NCI-H2196 treated with DMSO at 0.1 percent for 48 hours (cell line): ENCODE measurements around the gene ZRANB1.

Experiments used
- DNase-seq: peaks from one replicate; lab custom pipeline; 2025; ENCODE audit not compliant: unreplicated experiment; lab: John Stamatoyannopoulos, UW

The ZRANB1 gene

DNA sequence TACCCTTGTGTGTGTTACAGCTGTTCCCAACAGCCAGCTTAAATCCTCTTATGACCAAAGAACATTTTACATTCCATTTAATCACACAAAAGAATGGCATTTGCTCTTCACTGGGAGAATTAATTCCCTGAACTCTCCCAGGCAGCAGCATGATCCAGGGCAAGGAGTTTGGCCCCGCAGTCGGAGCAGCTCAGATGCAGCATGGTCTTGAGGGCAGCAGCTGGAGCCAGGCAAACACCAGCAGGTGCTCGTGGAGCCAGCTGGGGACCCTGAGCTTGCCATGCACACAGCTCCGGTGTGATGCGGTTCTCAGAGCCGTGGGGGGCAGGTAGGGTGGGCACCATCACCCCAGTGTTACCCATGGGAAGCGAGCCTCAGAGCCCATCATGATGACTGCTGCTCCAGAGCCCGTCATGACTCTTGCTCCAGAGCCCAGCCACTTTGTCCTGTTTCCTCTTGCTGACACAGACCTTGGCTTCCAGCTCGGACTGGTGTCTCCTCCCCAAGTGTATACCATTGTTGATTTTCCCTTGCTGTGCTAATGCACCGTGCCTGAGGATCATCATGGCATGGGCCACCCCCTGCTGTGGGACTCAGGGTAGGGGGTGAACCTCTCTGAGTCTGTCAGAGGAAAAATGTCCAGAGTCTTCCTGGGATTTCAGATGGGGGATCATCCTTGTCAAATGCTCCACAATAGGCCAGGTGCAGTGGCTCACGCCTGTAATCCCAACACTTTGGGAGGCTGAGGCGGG lies 75.8 kb downstream of the ZRANB1 start:
- DNase-seq: no peak

DNA sequence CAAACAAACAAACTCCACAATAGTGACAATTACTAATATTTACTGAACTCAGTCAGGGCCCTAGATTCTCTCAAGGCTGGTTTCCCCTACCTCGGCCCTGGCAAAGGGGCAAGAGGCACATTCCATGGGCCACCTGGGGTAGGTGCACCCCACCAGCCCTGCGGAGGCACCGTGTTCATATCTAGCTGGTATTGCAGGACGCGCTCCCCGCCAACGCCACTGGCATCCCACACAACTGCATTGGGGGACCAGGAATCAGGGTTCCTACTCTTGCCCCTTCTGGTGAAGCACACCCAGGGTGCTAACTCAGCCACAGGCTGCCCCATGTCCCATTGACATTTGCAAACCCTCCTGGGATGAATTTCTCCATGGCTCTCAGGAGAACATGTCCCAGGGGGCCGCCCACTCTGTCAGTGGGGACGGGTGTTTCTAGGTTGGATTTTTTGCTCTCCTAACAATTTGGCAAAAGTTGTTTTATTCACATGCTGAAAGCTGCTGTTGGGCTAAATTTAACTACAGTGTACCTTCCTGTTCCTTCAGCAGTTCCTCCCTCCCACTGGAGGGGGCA lies 76.7 kb downstream of the ZRANB1 start:
- no peak for DNase-seq

DNA sequence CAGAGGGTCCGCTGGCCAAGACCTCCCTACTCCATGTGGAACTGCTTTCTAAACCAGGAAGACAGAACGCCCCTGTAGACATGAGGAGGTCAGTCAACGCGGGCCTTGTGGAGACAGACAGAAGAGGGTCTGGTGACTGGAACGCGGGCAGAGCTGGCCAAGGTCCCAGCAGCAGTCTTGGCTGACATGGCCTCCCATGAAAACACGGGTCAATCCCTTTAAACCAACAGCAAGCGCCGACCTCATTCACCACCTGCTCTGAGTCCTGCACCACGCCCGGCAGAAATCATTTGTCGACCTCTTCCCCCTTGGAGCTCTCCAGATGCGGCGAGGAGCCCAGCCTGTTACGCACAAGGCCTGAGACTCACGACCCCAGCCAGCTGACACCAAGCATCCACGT lies 78.5 kb downstream of the ZRANB1 start:
- no peak for DNase-seq

DNA sequence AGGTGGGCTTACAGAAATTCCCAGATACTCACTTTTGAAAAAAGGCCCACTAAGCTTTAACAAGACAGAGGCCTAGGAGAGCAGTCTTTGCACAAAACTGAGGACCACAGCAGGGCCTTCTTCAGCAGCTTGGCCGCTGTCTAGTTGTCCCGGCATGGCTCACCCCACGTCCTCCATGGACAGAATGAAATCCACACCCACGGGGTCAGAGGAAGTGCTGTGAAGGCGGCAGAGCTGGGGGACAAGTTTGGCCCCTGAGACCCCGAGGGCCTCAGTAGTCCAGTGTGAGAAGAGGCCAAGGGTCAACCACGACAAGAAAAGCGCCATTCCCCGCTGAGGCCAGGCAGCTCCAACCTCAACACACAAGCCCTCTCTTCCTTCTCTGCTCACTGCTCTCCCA lies 78.9 kb downstream of the ZRANB1 start:
- no peak for DNase-seq

- DNase-seq: no peak
Observed at GRCh38 chr10:125021686-125022344, 79.9 kb downstream of the ZRANB1 start.

DNA sequence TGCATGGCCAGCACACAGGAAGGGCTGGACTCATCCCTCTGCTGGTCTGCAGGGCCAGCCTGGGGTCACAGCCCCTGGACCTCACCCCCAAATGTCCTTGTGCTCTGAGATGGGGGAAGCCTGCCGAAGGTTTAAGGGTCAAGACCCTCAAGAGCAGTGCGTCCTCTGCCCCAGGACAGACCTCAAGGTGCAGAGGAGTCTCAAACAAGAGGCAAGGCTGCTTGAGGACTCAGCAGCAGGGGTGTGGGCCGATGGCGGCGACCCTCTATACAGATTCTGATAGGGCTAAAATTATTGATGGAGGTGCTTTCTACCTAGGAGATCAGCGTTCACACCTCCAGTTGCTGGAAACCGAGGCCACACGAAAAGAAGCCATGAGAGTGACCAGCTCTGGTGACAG lies 80.7 kb downstream of the ZRANB1 start:
- no peak for DNase-seq

DNA sequence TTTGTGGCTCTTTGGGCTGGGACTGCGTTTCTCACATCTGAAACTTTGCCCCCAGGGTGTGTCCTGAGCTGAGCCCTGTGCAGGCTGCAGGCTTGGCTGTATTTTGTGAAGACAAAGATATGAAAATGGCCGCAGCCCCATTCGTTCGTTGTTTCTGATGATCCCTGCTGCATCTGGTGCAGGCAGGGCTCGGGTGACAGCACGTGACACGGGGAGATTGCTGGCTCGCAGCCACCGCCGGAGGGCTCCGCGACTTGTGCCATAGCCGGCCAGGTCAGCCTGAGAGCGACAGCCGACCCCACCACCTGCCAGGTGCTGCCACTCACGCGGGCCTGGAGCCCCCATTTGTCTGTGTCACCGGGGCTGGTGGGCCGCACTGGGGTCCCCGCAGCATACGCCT lies 81.3 kb downstream of the ZRANB1 start:
- peak; percentile 31 for DNase-seq

GRCh38 chr10:125023862-125024496 lies 82.1 kb downstream of the ZRANB1 start:
- DNase-seq: no peak

GRCh38 chr10:125024497-125025234 lies 82.7 kb downstream of the ZRANB1 start:
- no peak for DNase-seq

DNA sequence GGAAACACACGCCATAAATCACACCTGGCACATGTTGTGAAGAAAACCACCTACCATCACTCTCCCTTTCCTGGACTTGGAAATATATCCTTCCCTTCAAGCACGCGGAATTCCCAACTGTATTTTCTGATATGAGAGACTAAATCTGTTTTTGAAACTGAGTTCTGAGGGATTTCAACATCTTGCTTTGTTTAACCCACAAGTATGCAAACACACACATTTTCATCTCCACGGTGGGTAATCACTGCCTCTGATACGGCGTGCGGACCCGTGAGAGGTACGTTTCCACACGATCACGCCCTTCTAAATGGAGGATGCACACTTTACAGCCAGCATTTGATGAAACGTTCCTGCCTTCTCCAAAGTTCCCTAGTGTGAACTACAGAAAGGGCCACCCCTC lies 83.4 kb downstream of the ZRANB1 start:
- DNase-seq: no peak

GRCh38 chr10:125026036-125026931 lies 84.4 kb downstream of the ZRANB1 start:
- no peak for DNase-seq

- DNase-seq: no peak
Observed at GRCh38 chr10:125026974-125027735, 85.2 kb downstream of the ZRANB1 start.

DNA sequence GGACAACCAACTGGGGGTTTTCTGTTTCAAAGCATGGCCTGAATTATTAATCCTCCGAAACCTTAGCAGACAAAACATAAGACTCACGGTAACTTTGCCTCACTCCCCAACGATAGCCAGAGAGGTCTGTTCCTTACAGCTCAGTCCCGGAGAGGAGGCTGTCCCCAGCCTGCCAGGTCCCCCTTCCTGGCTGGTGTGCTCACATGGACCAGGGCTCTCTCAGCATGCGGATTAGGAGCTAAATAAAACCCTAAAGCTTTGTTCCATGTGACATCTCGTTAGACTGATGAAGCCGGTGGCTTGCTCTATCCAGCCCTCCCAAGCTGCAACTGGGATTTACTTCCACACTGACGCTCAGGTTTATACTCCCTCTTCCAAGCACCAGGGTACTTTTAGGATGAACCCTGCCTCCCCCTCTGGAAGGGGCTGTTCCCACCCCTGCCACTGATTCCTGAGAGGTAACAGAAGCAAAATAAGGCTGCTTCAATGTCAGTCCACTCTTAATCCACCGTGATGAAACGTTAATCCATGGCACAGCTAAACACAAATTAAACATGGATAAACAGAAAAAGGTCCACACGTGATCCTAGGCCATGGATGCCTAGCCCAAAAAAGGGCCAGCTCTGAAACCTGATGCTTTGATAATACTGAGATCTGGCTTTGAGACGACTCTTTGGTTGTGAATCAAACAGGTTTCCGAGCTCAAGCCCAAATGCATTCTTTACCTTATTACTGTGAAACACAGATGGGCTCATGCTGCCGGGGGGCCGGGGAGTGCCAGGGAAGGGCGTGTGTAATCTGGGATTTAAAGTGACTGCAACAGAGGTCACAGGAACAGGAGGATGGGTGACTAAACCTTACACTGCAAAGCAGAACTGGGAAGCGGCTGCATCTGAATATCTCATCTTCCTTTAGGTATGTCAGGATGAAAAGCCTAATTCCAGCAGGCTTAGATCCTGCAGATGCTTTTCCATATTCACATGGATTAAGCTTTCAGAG lies 86.2 kb downstream of the ZRANB1 start:
- no peak for DNase-seq

GRCh38 chr10:125029584-125030242 lies 87.8 kb downstream of the ZRANB1 start:
- DNase-seq: no peak

- no peak for DNase-seq
Observed at GRCh38 chr10:125030567-125031197, 88.8 kb downstream of the ZRANB1 start.

GRCh38 chr10:125032474-125033020 lies 90.6 kb downstream of the ZRANB1 start:
- no peak for DNase-seq
